ENCODE results near the gene LTK.
"Not testable (repeated sequence)": the region's sequence is repeated elsewhere in the genome, so short reads cannot be mapped to it uniquely, and the experiment has no call there.

Gene LTK

GRCh38 chr15:41474941-41475340, 38.7 kb downstream of the LTK start:
- no peak for DNase-seq (ENCODE audit: low spot score)

- DNase-seq (ENCODE audit: low spot score): no peak
These were observed 39.2 kb downstream of the LTK start for GRCh38 chr15:41474436-41474835.

GRCh38 chr15:41473418-41473817, 40.2 kb downstream of the LTK start:
- no peak for DNase-seq (ENCODE audit: low spot score)

- not testable (repeated sequence) for DNase-seq (ENCODE audit: low spot score)
These were observed 44.0 kb downstream of the LTK start for GRCh38 chr15:41469644-41470043.

GRCh38 chr15:41466711-41467110, 46.9 kb downstream of the LTK start:
- no peak for DNase-seq (ENCODE audit: low spot score)

- peak; percentile 48 for DNase-seq (ENCODE audit: low spot score)
These were observed 47.7 kb downstream of the LTK start for GRCh38 chr15:41465822-41466421.

- no peak for DNase-seq (ENCODE audit: low spot score)
These were observed 48.6 kb downstream of the LTK start for GRCh38 chr15:41464889-41465580.

GRCh38 chr15:41462084-41462795, 51.4 kb downstream of the LTK start:
- no peak for DNase-seq (ENCODE audit: low spot score)
